Loucy (cell line): ENCODE data around the gene ZNF71.

Source experiments
- EZH2phosphoT487 ChIP-seq: fragments of 200-600 bp; IDR thresholded peaks from 2 replicates; pipeline ENCODE4 v1.6.1; 2018; ENCODE audit warnings: antibody characterized with exemption, mild to moderate bottlenecking, moderate library complexity, borderline replicate concordance
- TF ChIP-seq, protein P1 (sequence below): fragments of 200-600 bp; sonication (generic); conservative IDR thresholded peaks from 2 replicates; pipeline ENCODE4 v1.5.1; 2014; ENCODE audit warnings: mild to moderate bottlenecking, antibody characterized with exemption, low read length

- TF ChIP-seq, protein P1, sequence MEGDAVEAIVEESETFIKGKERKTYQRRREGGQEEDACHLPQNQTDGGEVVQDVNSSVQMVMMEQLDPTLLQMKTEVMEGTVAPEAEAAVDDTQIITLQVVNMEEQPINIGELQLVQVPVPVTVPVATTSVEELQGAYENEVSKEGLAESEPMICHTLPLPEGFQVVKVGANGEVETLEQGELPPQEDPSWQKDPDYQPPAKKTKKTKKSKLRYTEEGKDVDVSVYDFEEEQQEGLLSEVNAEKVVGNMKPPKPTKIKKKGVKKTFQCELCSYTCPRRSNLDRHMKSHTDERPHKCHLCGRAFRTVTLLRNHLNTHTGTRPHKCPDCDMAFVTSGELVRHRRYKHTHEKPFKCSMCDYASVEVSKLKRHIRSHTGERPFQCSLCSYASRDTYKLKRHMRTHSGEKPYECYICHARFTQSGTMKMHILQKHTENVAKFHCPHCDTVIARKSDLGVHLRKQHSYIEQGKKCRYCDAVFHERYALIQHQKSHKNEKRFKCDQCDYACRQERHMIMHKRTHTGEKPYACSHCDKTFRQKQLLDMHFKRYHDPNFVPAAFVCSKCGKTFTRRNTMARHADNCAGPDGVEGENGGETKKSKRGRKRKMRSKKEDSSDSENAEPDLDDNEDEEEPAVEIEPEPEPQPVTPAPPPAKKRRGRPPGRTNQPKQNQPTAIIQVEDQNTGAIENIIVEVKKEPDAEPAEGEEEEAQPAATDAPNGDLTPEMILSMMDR: peak; percentile 48
- TF ChIP-seq EZH2phosphoT487: no peak
Observed at GRCh38 chr19:56547535-56547934, 47.6 kb upstream of the ZNF71 start.
